ENCODE results near the gene ITGA2. TPM values are rescaled to one million over a fixed set of nuclear protein-coding genes. Genes with fewer than 3 reads are reported as not detected.

ITGA2 gene
- polyA plus RNA-seq, 1 experiment = 71.9 TPM

GRCh38 chr5:53066088-53066487 is 76.9 kb downstream of the ITGA2 start:
- Histone ChIP-seq H3K4me3 (ENCODE audit: low read depth, low read length) (no peak overlapping the region), H3K27me3 (ENCODE audit: control insufficient read depth, insufficient read depth, low read length) (no peaks in the 10 kb centered on the region), H3K27ac (ENCODE audit: low read depth, low read length) (no peak overlapping the region), H3K9me3 (ENCODE audit: control insufficient read depth, insufficient read depth, low read length) (no peaks in the 10 kb centered on the region)
- POLR2A ChIA-PET = no interaction called here
- TF ChIP-seq CTCF (IDR thresholded peaks at IDR 0.05; ENCODE audit: low read depth, low read length) = no peak
- CTCF ChIA-PET = no interaction called here
- DNase-seq (ENCODE audit: low read depth, low spot score) = no peak

DNA sequence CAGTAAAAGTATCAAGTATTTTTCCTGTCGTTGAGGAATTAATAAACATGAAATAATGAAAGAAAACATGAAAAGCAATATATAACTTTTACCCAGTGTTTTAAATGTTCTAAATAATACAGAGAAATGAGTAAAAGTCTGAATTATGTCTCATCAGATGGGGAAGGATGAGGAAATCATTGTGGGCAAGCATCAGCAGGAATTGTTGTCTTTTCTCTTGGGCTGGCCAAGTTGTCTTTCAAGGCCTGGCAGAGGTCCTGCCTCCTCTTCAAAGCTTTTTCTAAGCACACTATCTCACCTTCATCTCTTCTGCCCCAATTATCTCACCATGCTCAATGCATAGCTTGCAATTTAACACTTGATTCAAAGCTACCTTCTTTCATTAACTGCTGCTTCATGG is 78.5 kb downstream of the ITGA2 start:
- no peak for DNase-seq (ENCODE audit: low read depth, low spot score)
- TF ChIP-seq CTCF (IDR thresholded peaks at IDR 0.05; ENCODE audit: low read depth, low read length) = no peak
- CTCF ChIA-PET = interaction anchor here (3.4 kb wide), 1 partner anchor 119 kb away, joined by 30 read pairs; no protein-coding TSS in a partner anchor
- H3K27me3 ChIP-seq (ENCODE audit: control insufficient read depth, insufficient read depth, low read length) = no peaks in the 10 kb centered on the region
- H3K9me3 ChIP-seq (ENCODE audit: control insufficient read depth, insufficient read depth, low read length) = no peaks in the 10 kb centered on the region
- POLR2A ChIA-PET = no interaction called here
- H3K27ac ChIP-seq (ENCODE audit: low read depth, low read length) = no peak overlapping the region
- H3K4me3 ChIP-seq (ENCODE audit: low read depth, low read length) = no peak overlapping the region

DNA sequence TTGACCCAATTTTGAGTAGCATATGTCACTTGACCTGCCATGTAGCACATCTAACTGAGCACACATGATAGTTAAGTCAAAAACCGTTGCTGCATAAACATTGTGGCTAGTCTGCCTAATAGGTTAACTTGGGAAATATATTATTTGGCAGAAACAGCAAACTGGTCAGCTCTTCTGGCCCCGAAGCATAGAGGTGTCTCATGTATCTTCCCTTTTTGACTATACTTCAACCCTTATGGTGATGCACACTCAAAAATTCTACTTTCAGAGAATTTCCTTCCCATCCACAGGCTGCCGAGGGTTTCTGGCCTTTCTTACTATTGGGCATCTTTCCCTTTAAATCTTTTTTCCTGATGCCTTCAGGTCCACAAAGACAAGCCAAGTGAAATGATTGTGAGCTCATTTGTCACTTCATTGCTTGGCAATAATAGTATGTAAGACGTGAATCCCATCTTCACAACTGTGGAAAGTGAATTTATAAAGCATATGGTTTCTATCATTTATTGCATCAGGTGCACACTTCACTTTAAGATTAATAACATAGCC is 79.2 kb downstream of the ITGA2 start:
- DNase-seq (ENCODE audit: low read depth, low spot score) = no peak
- Histone ChIP-seq H3K27ac (ENCODE audit: low read depth, low read length) (no peak overlapping the region), H3K27me3 (ENCODE audit: control insufficient read depth, insufficient read depth, low read length) (no peaks in the 10 kb centered on the region), H3K9me3 (ENCODE audit: control insufficient read depth, insufficient read depth, low read length) (no peaks in the 10 kb centered on the region), H3K4me3 (ENCODE audit: low read depth, low read length) (no peak overlapping the region)
- ChIA-PET CTCF (interaction anchor here (3.4 kb wide), 1 partner anchor 120 kb away, joined by 30 read pairs; no protein-coding TSS in a partner anchor), POLR2A (interaction anchor here (0.6 kb wide), 1 partner anchor 37 kb away, joined by 5 read pairs; no protein-coding TSS in a partner anchor)
- TF ChIP-seq CTCF (IDR thresholded peaks at IDR 0.05; ENCODE audit: low read depth, low read length) = no peak

- no peak overlapping the region for H3K4me3 ChIP-seq (ENCODE audit: low read depth, low read length)
- no peak for TF ChIP-seq CTCF (IDR thresholded peaks at IDR 0.05; ENCODE audit: low read depth, low read length)
- POLR2A ChIA-PET = no interaction called here
- no peak overlapping the region for H3K27ac ChIP-seq (ENCODE audit: low read depth, low read length)
- CTCF ChIA-PET = interaction anchor here (0.9 to 3.4 kb wide), 2 partner anchors 34 to 121 kb away, joined by 3 to 30 read pairs; no protein-coding TSS in a partner anchor
- DNase-seq (ENCODE audit: low read depth, low spot score) = no peak
- H3K9me3 ChIP-seq (ENCODE audit: control insufficient read depth, insufficient read depth, low read length) = no peaks in the 10 kb centered on the region
- H3K27me3 ChIP-seq (ENCODE audit: control insufficient read depth, insufficient read depth, low read length) = no peaks in the 10 kb centered on the region
Observed at GRCh38 chr5:53069626-53070025, 80.5 kb downstream of the ITGA2 start.

- no peak for DNase-seq (ENCODE audit: low read depth, low spot score)
- ChIA-PET POLR2A (no interaction called here), CTCF (interaction anchor here (0.7 to 3.1 kb wide), 4 partner anchors 15 to 156 kb away, joined by 3 to 31 read pairs (median 8); no protein-coding TSS in a partner anchor)
- no peak for TF ChIP-seq CTCF (IDR thresholded peaks at IDR 0.05; ENCODE audit: low read depth, low read length)
- Histone ChIP-seq H3K27ac (ENCODE audit: low read depth, low read length) (peak overlapping the region; percentile 68), H3K27me3 (ENCODE audit: control insufficient read depth, insufficient read depth, low read length) (no peaks in the 10 kb centered on the region), H3K4me3 (ENCODE audit: low read depth, low read length) (no peak overlapping the region), H3K9me3 (ENCODE audit: control insufficient read depth, insufficient read depth, low read length) (no peaks in the 10 kb centered on the region)
Observed at GRCh38 chr5:53071298-53071697, 82.1 kb downstream of the ITGA2 start.

All from AG04450 (cell line).